H1 (cell line): ENCODE results near the gene NFIX. TPM values are rescaled to one million over a fixed set of nuclear protein-coding genes. Genes with fewer than 3 reads are reported as not detected.

Experiments
- CTCF ChIA-PET: fragments of 300-600 bp; sonication (Branson Sonifier 250); formaldehyde crosslinking; loops from one replicate; lab custom pipeline; 2021; ENCODE audit not compliant: partially characterized antibody; lab: Charles Lee
- POLR2A ChIA-PET: fragments of 300-600 bp; sonication (Branson Sonifier 250); formaldehyde crosslinking; loops from one replicate; lab custom pipeline; 2021; ENCODE audit warnings: inconsistent platforms; ENCODE audit not compliant: partially characterized antibody; lab: Charles Lee
- DNase-seq, 2 experiments: peaks; one replicate each; pipeline versions ENCODE4 v3.0.0 to v3.0.0-alpha.2; 2010 to 2022; ENCODE audit warnings: low spot score in 2 of 2, low read depth in 1 of 2, mixed read lengths in 1 of 2
- FAIRE-seq: peaks from 2 replicates; lab custom pipeline; 2011; peaks lifted over from hg19 to GRCh38; lab: Jason Lieb, UNC
- H2AFZ ChIP-seq: 2 replicates; pipeline ENCODE4 v1.8.1; 2012; ENCODE audit warnings: low read length, inconsistent platforms
- H2AK5ac ChIP-seq: 2 replicates; pipeline ENCODE4 v1.6.1; 2013; ENCODE audit warnings: low read depth, low read length
- H2BK120ac ChIP-seq: replicated peaks from 2 replicates; pipeline ENCODE3; 2013; ENCODE audit warnings: low read depth, low read length, inconsistent platforms
- H2BK12ac ChIP-seq: 2 replicates; pipeline ENCODE4 v1.6.1; 2013; ENCODE audit warnings: low read depth, low read length
- H2BK15ac ChIP-seq: 2 replicates; pipeline ENCODE4 v1.6.1; 2013; ENCODE audit warnings: low read length
- H2BK20ac ChIP-seq: 2 replicates; pipeline ENCODE4 v1.6.1; 2013; ENCODE audit warnings: low read length
- H2BK5ac ChIP-seq: 2 replicates; pipeline ENCODE4 v1.6.1; 2013; ENCODE audit warnings: low read depth, low read length
- H3K14ac ChIP-seq: 2 replicates; pipeline ENCODE4 v1.6.1; 2013; ENCODE audit warnings: inconsistent platforms; ENCODE audit not compliant: insufficient read length
- H3K18ac ChIP-seq: 2 replicates; pipeline ENCODE4 v1.6.1; 2013; ENCODE audit warnings: low read length; ENCODE audit errors: extremely low read depth
- H3K23ac ChIP-seq: 2 replicates; pipeline ENCODE4 v1.6.1; 2013; ENCODE audit warnings: inconsistent platforms; ENCODE audit not compliant: insufficient read length
- H3K23me2 ChIP-seq: 2 replicates; pipeline ENCODE4 v1.6.1; 2013; ENCODE audit warnings: low read depth, low read length
- H3K27ac ChIP-seq: 2 replicates; pipeline ENCODE4 v1.6.1; 2011; ENCODE audit warnings: low read depth, low read length, inconsistent platforms
- H3K27me3 ChIP-seq, 4 experiments: replicated peaks in 1 of 4; 1 replicate in 1 of 4; 2 replicates in 3 of 4; pipeline versions ENCODE4 v1.6.1 to v1.8.1; 2011 to 2013; ENCODE audit warnings: low read length in 3 of 4, mild to moderate bottlenecking in 3 of 4, inconsistent platforms in 2 of 4, mixed read lengths in 2 of 4, moderate library complexity in 1 of 4; ENCODE audit not compliant: control insufficient read depth in 3 of 4, insufficient read depth in 3 of 4; ENCODE audit errors: extremely low read depth in 1 of 4
- H3K36me3 ChIP-seq, 4 experiments: 2 replicates each; pipeline versions ENCODE4 v1.6.1 to v1.8.1; 2011 to 2013; ENCODE audit warnings: mild to moderate bottlenecking in 4 of 4, low read length in 3 of 4, moderate library complexity in 2 of 4, control low read depth in 1 of 4, inconsistent platforms in 1 of 4; ENCODE audit not compliant: insufficient read depth in 4 of 4, control insufficient read depth in 2 of 4
- H3K4ac ChIP-seq: replicated peaks from 2 replicates; pipeline ENCODE3; 2013; ENCODE audit warnings: low read length, low read depth, mixed read lengths, inconsistent platforms; ENCODE audit not compliant: insufficient read length
- H3K4me1 ChIP-seq, 4 experiments: replicated peaks in 1 of 4; 1 replicate in 1 of 4; 2 replicates in 3 of 4; pipeline versions ENCODE4 v1.6.1 to v1.8.1; 2011 to 2013; ENCODE audit warnings: low read length in 3 of 4, inconsistent platforms in 2 of 4, mixed read lengths in 1 of 4; ENCODE audit not compliant: insufficient read depth in 4 of 4, control insufficient read depth in 3 of 4
- H3K4me2 ChIP-seq, 2 experiments: 2 replicates each; pipeline versions ENCODE4 v1.6.1 to v1.8.1; 2011 to 2013; ENCODE audit warnings: low read depth in 2 of 2, low read length in 2 of 2, control low read depth in 1 of 2, inconsistent platforms in 1 of 2, mild to moderate bottlenecking in 1 of 2; ENCODE audit not compliant: insufficient read depth in 1 of 2
- H3K4me3 ChIP-seq, 4 experiments: fragments of 200-600, 300-600 bp in 1 of 4; sonication (generic), shearing (Covaris generic), sonication (Bioruptor Twin) in 1 of 4; 2 replicates each; pipeline versions ENCODE4 v1.5.1 to v1.8.1; 2011 to 2016; ENCODE audit warnings: low read length in 4 of 4, low read depth in 3 of 4, control low read depth in 2 of 4, inconsistent platforms in 2 of 4, mild to moderate bottlenecking in 2 of 4, mixed read lengths in 1 of 4, moderate library complexity in 1 of 4; ENCODE audit not compliant: insufficient read depth in 2 of 4; ENCODE audit errors: extremely low read depth in 1 of 4
- H3K56ac ChIP-seq: replicated peaks from 2 replicates; pipeline ENCODE3; 2013; ENCODE audit warnings: low read depth, mild to moderate bottlenecking, mixed read lengths, low read length, inconsistent platforms; ENCODE audit not compliant: insufficient read length
- H3K79me1 ChIP-seq: 2 replicates; pipeline ENCODE4 v1.6.1; 2013; ENCODE audit warnings: low read depth, low read length, control low read depth
- H3K79me2 ChIP-seq, 2 experiments: 2 replicates each; pipeline versions ENCODE4 v1.6.1 to v1.8.1; 2012 to 2013; ENCODE audit warnings: low read length in 2 of 2, mild to moderate bottlenecking in 2 of 2, inconsistent platforms in 1 of 2; ENCODE audit not compliant: insufficient read depth in 2 of 2, control insufficient read depth in 1 of 2
- H3K9ac ChIP-seq, 4 experiments: replicated peaks in 1 of 4; 1 replicate in 1 of 4; 2 replicates in 3 of 4; pipeline versions ENCODE4 v1.6.1 to v1.8.1; 2011 to 2013; ENCODE audit warnings: low read depth in 3 of 4, low read length in 3 of 4, control low read depth in 2 of 4, mild to moderate bottlenecking in 2 of 4, moderate library complexity in 2 of 4, inconsistent platforms in 1 of 4; ENCODE audit errors: extremely low read depth in 1 of 4
- H3K9me3 ChIP-seq, 2 experiments: 2 replicates each; pipeline versions ENCODE4 v1.6.1 to v1.8.1; 2012 to 2013; ENCODE audit warnings: mild to moderate bottlenecking in 2 of 2, moderate library complexity in 2 of 2, control low read depth in 1 of 2, inconsistent platforms in 1 of 2, low read depth in 1 of 2, low read length in 1 of 2, mixed read lengths in 1 of 2; ENCODE audit not compliant: insufficient read depth in 2 of 2
- H4K20me1 ChIP-seq, 2 experiments: replicated peaks in 1 of 2; 2 replicates each; pipeline versions ENCODE3 to v1.8.1; 2011 to 2013; ENCODE audit warnings: inconsistent platforms in 2 of 2, low read length in 2 of 2, mild to moderate bottlenecking in 1 of 2; ENCODE audit not compliant: insufficient read depth in 2 of 2, control insufficient read depth in 1 of 2
- H4K5ac ChIP-seq: 2 replicates; pipeline ENCODE4 v1.6.1; 2013; ENCODE audit warnings: low read length, low read depth, mixed read lengths, inconsistent platforms; ENCODE audit not compliant: insufficient read length
- H4K8ac ChIP-seq: 2 replicates; pipeline ENCODE4 v1.8.0; 2013; ENCODE audit warnings: mild to moderate bottlenecking, moderate library complexity, low read length, inconsistent platforms; ENCODE audit not compliant: insufficient read depth; ENCODE audit errors: extremely low read depth
- H4K91ac ChIP-seq: replicated peaks from 2 replicates; pipeline ENCODE3; 2013; ENCODE audit warnings: low read length, mixed read lengths, inconsistent platforms; ENCODE audit not compliant: insufficient read length
- EZH2 ChIP-seq: fragments of 200-600 bp; sonication (generic); IDR thresholded peaks from 2 replicates; pipeline ENCODE4 v1.7.1; 2012; ENCODE audit warnings: low read depth, mild to moderate bottlenecking, moderate library complexity, low read length, inconsistent platforms; ENCODE audit not compliant: severe bottlenecking
- FOSL1 ChIP-seq: IDR thresholded peaks from 2 replicates; pipeline ENCODE4 v1.6.1; 2011; ENCODE audit warnings: mild to moderate bottlenecking, low read depth, low read length, moderate library complexity; ENCODE audit not compliant: insufficient read depth
- KDM5A ChIP-seq: fragments of 200-600 bp; IDR thresholded peaks from 2 replicates; pipeline ENCODE4 v1.7.1; 2012; ENCODE audit warnings: mild to moderate bottlenecking, low read length, inconsistent platforms, mixed read lengths
- RBBP5 ChIP-seq: IDR thresholded peaks from 2 replicates; pipeline ENCODE4 v1.7.1; 2012; ENCODE audit warnings: low read depth, mild to moderate bottlenecking, inconsistent platforms, low read length, moderate library complexity, borderline replicate concordance
- RFX5 ChIP-seq: IDR thresholded peaks from 2 replicates; pipeline ENCODE4 v1.6.1; 2011; ENCODE audit warnings: low read depth, low read length, improper control_type of control experiment, borderline replicate concordance
- SAP30 ChIP-seq: fragments of 300-600 bp; sonication (generic); IDR thresholded peaks from 2 replicates; pipeline ENCODE4 v1.7.1; 2012; ENCODE audit warnings: low read length, moderate library complexity, mild to moderate bottlenecking, inconsistent platforms; ENCODE audit not compliant: insufficient read depth, insufficient replicate concordance
- SIN3A ChIP-seq, 2 experiments: IDR thresholded peaks in 1 of 2; conservative IDR thresholded peaks in 1 of 2; 2 replicates each; pipeline ENCODE4 v1.6.1; 2011 to 2012; ENCODE audit warnings: low read length in 2 of 2, improper control_type of control experiment in 1 of 2, low read depth in 1 of 2, mild to moderate bottlenecking in 1 of 2
- TAF1 ChIP-seq: IDR thresholded peaks from 2 replicates; pipeline ENCODE4 v1.6.1; 2011; ENCODE audit warnings: mild to moderate bottlenecking, low read depth, low read length
- TEAD4 ChIP-seq: IDR thresholded peaks from 2 replicates; pipeline ENCODE4 v1.6.1; 2012; ENCODE audit warnings: low read depth, low read length, inconsistent platforms, mixed read lengths
- YY1 ChIP-seq: IDR thresholded peaks from 2 replicates; pipeline ENCODE4 v1.6.1; 2011; ENCODE audit warnings: low read depth, mild to moderate bottlenecking, low read length
- ZNF274 ChIP-seq: IDR thresholded peaks from 2 replicates; pipeline ENCODE4 v1.7.0; 2012; ENCODE audit warnings: low read length, borderline replicate concordance; ENCODE audit errors: extremely low read depth
- WGBS, 2 experiments: shearing (Covaris generic) in 1 of 2; methylation state at CpG; one replicate each; pipeline versions ENCODE4 v1.1.6 to v1.1.7; 2013 to 2015; ENCODE audit warnings: low lambda C conversion rate in 2 of 2, mixed read lengths in 2 of 2, inconsistent platforms in 1 of 2, low coverage in 1 of 2, missing lambda C conversion rate in 1 of 2; ENCODE audit not compliant: insufficient replicate concordance in 2 of 2, insufficient coverage in 1 of 2, insufficient read length in 1 of 2; ENCODE audit errors: extremely low coverage in 1 of 2, missing lambda C conversion rate in 1 of 2; 5-methylcytosine and 5-hydroxymethylcytosine counted together
- polyA plus RNA-seq, 7 experiments: library from polyadenylated mRNA; depleted of rRNA in 3 of 7; stranded (reverse) in 5 of 7; unstranded in 2 of 7; fragments of >200 nt in 5 of 7; fragments of 200-250 nt in 2 of 7; gene quantifications; 1 replicate in 5 of 7; 2 replicates in 1 of 7; 4 replicates in 1 of 7; pipeline versions ENCODE4 v1.2.1 to v1.2.3, GENCODE V29; 2011 to 2013; ENCODE audit warnings: missing spikeins in 2 of 7, mixed read lengths in 2 of 7
- total RNA-seq: library from RNA; stranded (reverse); fragmentation: NEBNext Ultra II Directional; extraction: Animal tissue kit (Norgen Biotek cat#: 25700); gene quantifications from 2 replicates; pipeline ENCODE4 v1.2.1, GENCODE V29; 2021

NFIX gene
- total and polyA plus RNA-seq, 2 of the 8 experiments (the other 6 are each of a cell fraction or from before 2014, with no cell fraction given), result 0.03 to 0.20 TPM

GRCh38 chr19:13087295-13087694, 92.0 kb downstream of the NFIX start:
- H2BK15ac ChIP-seq, result peak overlapping the region; percentile 46; the same call in 1 of the 2 replicates
- H3K56ac ChIP-seq, result no peak overlapping the region
- no peak overlapping the region for H2BK120ac ChIP-seq
- H4K91ac ChIP-seq, result no peak overlapping the region
- 82% methylated on average over 12 of the region's 12 CpGs; no CpG with 5 or more reads in 1 of the 2 experiments for WGBS, 2 experiments
- POLR2A ChIA-PET, result interaction anchor here (1.2 to 1.6 kb wide), 2 partner anchors 102 to 133 kb away, joined by 3 read pairs; no protein-coding TSS in a partner anchor
- H3K79me1 ChIP-seq, result no peaks in the 10 kb centered on the region
- H3K36me3 ChIP-seq, result no peaks in the 10 kb centered on the region
- H3K4ac ChIP-seq, result no peak overlapping the region
- no peak overlapping the region for H3K14ac ChIP-seq
- no peak overlapping the region for H2BK12ac ChIP-seq
- H2BK20ac ChIP-seq, result no peak overlapping the region
- no peak overlapping the region for H3K4me3 ChIP-seq
- TF ChIP-seq SIN3A (conservative IDR thresholded peaks at IDR 0.05 in 1 of 2, IDR thresholded peaks at IDR 0.05 in 1 of 2; ENCODE audit: low read depth in 1 of 2, low read length in 2 of 2) (no peak), ZNF274 (no peak), TEAD4 (no peak), RFX5 (no peak), TAF1 (no peak), EZH2 (no peak), KDM5A (no peak), YY1 (no peak), RBBP5 (no peak), FOSL1 (no peak), SAP30 (no peak)
- H3K79me2 ChIP-seq, result no peaks in the 10 kb centered on the region
- CTCF ChIA-PET, result interaction anchor here (0.5 to 48.8 kb wide), 8 partner anchors 14 to 940 kb away, joined by 3 to 1145 read pairs (median 4); no protein-coding TSS in a partner anchor
- H4K5ac ChIP-seq, result no peak overlapping the region
- FAIRE-seq, result no peak
- no peak overlapping the region for H3K4me2 ChIP-seq
- no peak overlapping the region for H3K9ac ChIP-seq
- peaks cover 0 to 25% (median 7%) of the 10 kb centered on the region in 4 experiments; a peak in 5 of 7 replicates for H3K27me3 ChIP-seq
- H2BK5ac ChIP-seq, result no peak overlapping the region
- 0 out of 2 replicates have a peak overlapping the region, but pooled peaks have one; percentile 33 for H2AK5ac ChIP-seq
- no peak overlapping the region for H3K27ac ChIP-seq
- H4K8ac ChIP-seq, result peak overlapping the region; percentile 43; the same call in 1 of the 2 replicates
- DNase-seq, result no peak
- H3K9me3 ChIP-seq, result no peaks in the 10 kb centered on the region
- H4K20me1 ChIP-seq, result no peaks in the 10 kb centered on the region
- no peak overlapping the region; the same call in 1 of the 2 replicates for H3K18ac ChIP-seq
- no peak overlapping the region for H3K23ac ChIP-seq
- peaks cover 5 to 15% (median 10%) of the 10 kb centered on the region in 4 experiments; a peak in 6 of 7 replicates for H3K4me1 ChIP-seq
- no peaks in the 10 kb centered on the region for H3K23me2 ChIP-seq
- no peak overlapping the region for H2AFZ ChIP-seq
